Psoas muscle (tissue), 8 donors: Measurements from ENCODE around the gene FKBP2. TPM values are rescaled to one million over a fixed set of nuclear protein-coding genes. Genes with fewer than 3 reads are reported as not detected.

Source experiments
- ATAC-seq, 4 donors: fragments of 200-7000 bp; cut with Tn5 transposase; one replicate each; pipeline ENCODE4 v1.9.1; 2020; ENCODE audit warnings: moderate library complexity in 3 of 4, mild to moderate bottlenecking in 2 of 4
- DNase-seq, 2 donors: peaks; one replicate each; pipeline ENCODE4 v3.0.0-alpha.2; 2020
- H3K27ac ChIP-seq: fragments of 200-600 bp; one replicate; pipeline ENCODE4 v1.8.0; 2022
- H3K27me3 ChIP-seq, 3 donors: fragments of 200-600 bp in 1 of 3; one replicate each; pipeline versions ENCODE4 v1.6.1 to v1.8.0; 2013 to 2022; ENCODE audit warnings: low read length in 2 of 3, mild to moderate bottlenecking in 2 of 3, moderate library complexity in 1 of 3; ENCODE audit not compliant: insufficient read depth in 3 of 3
- H3K36me3 ChIP-seq, 2 donors: fragments of 200-600 bp in 1 of 2; one replicate each; pipeline versions ENCODE4 v1.6.1 to v1.8.0; 2013 to 2022; ENCODE audit warnings: low read depth in 1 of 2, mild to moderate bottlenecking in 1 of 2, moderate library complexity in 1 of 2; ENCODE audit not compliant: insufficient read depth in 1 of 2
- H3K4me1 ChIP-seq: fragments of 200-600 bp; one replicate; pipeline ENCODE4 v1.8.0; 2022
- H3K4me3 ChIP-seq: fragments of 200-600 bp; one replicate; pipeline ENCODE4 v1.8.0; 2022; ENCODE audit warnings: mild to moderate bottlenecking
- H3K9me3 ChIP-seq: fragments of 200-600 bp; one replicate; pipeline ENCODE4 v1.8.0; 2022
- WGBS, 3 donors: extraction: QIAGEN DNeasy Blood & Tissue Kit; methylation state at CpG; one replicate each; pipeline versions ENCODE4 v1.1.6 to v1.1.7; 2013; 5-methylcytosine and 5-hydroxymethylcytosine counted together
- intact Hi-C, 2 donors: fragments of 100-400 bp; cut with DNase I; formaldehyde crosslinking; loops; one replicate each; pipeline versions ENCODE4 v1.11.0 to v1.14.2; 2022
- polyA plus RNA-seq, 3 donors: library from polyadenylated mRNA; stranded (reverse); fragments of 200-250 nt; gene quantifications; one replicate each; pipeline ENCODE4 v1.2.3, GENCODE V29; 2013
- total RNA-seq, 4 donors: library from RNA; stranded (reverse); fragmentation: NEBNext Ultra II Directional in 2 of 4; extraction: Animal tissue kit (Norgen Biotek cat#: 25700) in 2 of 4; gene quantifications; one replicate each; pipeline versions ENCODE4 v1.2.1 to v1.2.4, GENCODE V29; 2021 to 2023
- TF ChIP-seq, protein P1 (sequence below): fragments of 200-600 bp; IDR thresholded peaks from one replicate; pipeline ENCODE4 v1.8.0; 2022; ENCODE audit warnings: antibody characterized with exemption
- donor health status: healthy with polysubstance abuse.
- donor health status: DM: no; HTN: no; CAD: no; lungs with moderate emphysema.
- donor health status: Bipolar disorder and iron deficiency.
- donor health status: healthy.
- donor health status: DM: yes; HTN: yes; CAD: no.
- donor health status: DM: no; HTN: no; CAD: no.
- donor health status: DM: no; HTN: no; CAD: no.
- donor health status: DM: yes; HTN: yes; CAD: no.

The FKBP2 gene
- total and polyA plus RNA-seq, 7 donors: 17.8 to 228 (median 26.6) TPM

DNA sequence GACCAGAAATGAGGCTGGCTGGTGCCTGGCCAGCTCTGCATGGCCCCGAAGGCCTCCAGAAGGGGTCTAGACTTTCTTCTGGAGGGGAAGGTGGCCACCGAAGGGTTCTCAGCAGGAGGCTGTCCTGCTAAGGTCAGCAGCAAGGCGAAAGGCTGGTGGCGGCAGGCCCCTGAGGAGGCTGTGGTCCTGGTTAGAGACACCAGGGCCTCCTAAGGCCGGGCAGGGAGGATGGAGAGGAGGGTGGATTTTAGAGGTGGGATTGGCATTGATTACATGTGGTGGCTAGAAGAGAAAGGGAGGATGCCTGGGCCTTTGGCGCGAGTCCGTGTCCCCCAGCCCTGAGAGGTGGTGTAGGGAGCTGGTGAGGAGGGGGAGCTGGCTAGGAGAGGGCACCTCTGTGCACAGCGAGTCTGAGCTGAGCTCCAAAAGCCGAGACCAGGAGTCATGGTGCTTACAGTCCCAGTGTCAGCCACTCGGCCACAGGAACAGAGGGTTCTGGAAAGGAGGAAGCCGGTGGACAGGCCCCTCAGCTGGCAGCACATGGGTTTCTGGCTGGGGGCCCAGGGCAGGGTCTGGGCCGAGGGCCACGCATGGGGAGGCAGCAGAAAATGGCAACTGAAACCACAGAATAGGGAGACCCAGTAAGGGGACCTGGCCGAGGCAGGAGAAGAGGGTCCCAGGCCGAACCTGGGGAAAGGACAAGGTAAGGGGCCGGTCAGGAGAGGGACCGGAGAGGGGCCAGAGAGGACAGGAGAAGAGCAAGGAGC, 31.9 kb upstream of the FKBP2 start:
- Histone ChIP-seq H3K4me3 (peak overlapping the region; percentile 58), H3K27me3 (no peaks in the 10 kb centered on the region), H3K9me3 (no peaks in the 10 kb centered on the region), H3K4me1 (peaks cover 11% of the 10 kb centered on the region), H3K36me3 (peaks cover 3 to 43% of the 10 kb centered on the region in 2 donors), H3K27ac (no peak overlapping the region)
- intact Hi-C loops: loop anchor here in 1 of 2 donors (5.0 kb wide), 1 partner anchor 93 kb away; the partner anchor contains the start of gene CATSPERZ
- TF ChIP-seq, protein P1, sequence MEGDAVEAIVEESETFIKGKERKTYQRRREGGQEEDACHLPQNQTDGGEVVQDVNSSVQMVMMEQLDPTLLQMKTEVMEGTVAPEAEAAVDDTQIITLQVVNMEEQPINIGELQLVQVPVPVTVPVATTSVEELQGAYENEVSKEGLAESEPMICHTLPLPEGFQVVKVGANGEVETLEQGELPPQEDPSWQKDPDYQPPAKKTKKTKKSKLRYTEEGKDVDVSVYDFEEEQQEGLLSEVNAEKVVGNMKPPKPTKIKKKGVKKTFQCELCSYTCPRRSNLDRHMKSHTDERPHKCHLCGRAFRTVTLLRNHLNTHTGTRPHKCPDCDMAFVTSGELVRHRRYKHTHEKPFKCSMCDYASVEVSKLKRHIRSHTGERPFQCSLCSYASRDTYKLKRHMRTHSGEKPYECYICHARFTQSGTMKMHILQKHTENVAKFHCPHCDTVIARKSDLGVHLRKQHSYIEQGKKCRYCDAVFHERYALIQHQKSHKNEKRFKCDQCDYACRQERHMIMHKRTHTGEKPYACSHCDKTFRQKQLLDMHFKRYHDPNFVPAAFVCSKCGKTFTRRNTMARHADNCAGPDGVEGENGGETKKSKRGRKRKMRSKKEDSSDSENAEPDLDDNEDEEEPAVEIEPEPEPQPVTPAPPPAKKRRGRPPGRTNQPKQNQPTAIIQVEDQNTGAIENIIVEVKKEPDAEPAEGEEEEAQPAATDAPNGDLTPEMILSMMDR: no peak
- DNase-seq (no peak), ATAC-seq (no peak)
- WGBS, 3 donors: 73 to 81% (median 78%) methylated on average over 18 of the region's 18 CpGs

DNA sequence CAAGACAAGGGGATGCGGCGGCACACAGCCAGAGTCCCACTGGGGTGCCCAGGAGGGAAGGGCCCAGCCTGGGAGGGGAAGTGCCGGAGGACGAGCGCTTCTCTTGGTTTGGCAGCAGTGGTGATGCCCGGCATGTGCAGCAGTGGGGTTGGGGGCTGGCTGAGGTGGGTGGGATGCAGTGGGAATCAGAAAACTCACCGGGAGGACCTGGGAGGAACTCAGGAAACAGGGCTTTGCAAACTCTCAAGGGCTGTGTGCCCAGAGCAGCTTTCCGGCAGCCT, 31.4 kb upstream of the FKBP2 start:
- no peaks in the 10 kb centered on the region for H3K9me3 ChIP-seq
- TF ChIP-seq, protein P1: no peak
- DNase-seq (no peak), ATAC-seq (no peak)
- WGBS, 3 donors: 80 to 88% (median 85%) methylated on average over 8 of the region's 8 CpGs
- no peak overlapping the region for H3K27ac ChIP-seq
- intact Hi-C loops: loop anchor here in 1 of 2 donors (5.0 kb wide), 1 partner anchor 93 kb away; the partner anchor contains the start of gene CATSPERZ
- peaks cover 0 to 43% of the 10 kb centered on the region in 2 donors for H3K36me3 ChIP-seq
- no peaks in the 10 kb centered on the region for H3K27me3 ChIP-seq
- peaks cover 6% of the 10 kb centered on the region for H3K4me1 ChIP-seq
- no peak overlapping the region for H3K4me3 ChIP-seq

DNA sequence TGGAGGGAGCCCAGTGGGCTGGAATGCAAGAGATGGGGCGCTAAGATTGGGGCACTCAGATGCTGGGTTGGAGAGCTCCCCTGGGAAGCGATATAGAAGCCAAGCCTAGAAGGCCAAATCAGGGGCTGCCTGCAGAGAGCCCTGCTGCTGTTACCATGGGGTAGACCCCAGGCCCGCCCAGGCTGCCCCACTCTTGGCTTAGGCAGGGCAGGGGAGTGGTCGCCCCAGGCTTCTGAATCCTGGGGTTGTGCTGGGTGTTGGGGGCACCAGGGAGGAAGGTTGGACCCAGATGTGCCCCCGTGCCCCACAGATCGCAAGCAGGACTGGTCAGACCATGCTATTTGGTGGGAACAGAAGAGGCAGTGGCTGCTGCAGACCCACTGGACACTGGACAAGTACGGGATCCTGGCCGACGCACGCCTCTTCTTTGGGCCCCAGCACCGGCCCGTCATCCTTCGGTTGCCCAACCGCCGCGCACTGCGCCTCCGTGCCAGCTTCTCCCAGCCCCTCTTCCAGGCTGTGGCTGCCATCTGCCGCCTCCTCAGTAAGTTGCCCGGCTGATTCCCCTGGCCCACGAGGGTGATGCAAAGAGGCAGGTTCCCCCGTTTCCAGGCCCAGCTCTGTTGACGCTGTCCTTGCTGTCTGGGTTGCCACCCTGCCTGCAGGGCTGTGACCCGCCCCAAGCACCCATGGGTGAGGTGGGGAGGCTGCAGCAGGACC, 30.4 kb upstream of the FKBP2 start:
- H3K27ac ChIP-seq: no peak overlapping the region
- H3K4me1 ChIP-seq: no peaks in the 10 kb centered on the region
- H3K36me3 ChIP-seq: peaks cover 0 to 36% of the 10 kb centered on the region in 2 donors
- H3K27me3 ChIP-seq: no peaks in the 10 kb centered on the region
- 90 to 94% (median 91%) methylated on average over 18 to 24 of the region's 24 CpGs for WGBS, 3 donors
- TF ChIP-seq, protein P1: no peak
- no peaks in the 10 kb centered on the region for H3K9me3 ChIP-seq
- ATAC-seq: no peak
- intact Hi-C loops: no loop called here
- no peak for DNase-seq
- no peak overlapping the region for H3K4me3 ChIP-seq

DNA sequence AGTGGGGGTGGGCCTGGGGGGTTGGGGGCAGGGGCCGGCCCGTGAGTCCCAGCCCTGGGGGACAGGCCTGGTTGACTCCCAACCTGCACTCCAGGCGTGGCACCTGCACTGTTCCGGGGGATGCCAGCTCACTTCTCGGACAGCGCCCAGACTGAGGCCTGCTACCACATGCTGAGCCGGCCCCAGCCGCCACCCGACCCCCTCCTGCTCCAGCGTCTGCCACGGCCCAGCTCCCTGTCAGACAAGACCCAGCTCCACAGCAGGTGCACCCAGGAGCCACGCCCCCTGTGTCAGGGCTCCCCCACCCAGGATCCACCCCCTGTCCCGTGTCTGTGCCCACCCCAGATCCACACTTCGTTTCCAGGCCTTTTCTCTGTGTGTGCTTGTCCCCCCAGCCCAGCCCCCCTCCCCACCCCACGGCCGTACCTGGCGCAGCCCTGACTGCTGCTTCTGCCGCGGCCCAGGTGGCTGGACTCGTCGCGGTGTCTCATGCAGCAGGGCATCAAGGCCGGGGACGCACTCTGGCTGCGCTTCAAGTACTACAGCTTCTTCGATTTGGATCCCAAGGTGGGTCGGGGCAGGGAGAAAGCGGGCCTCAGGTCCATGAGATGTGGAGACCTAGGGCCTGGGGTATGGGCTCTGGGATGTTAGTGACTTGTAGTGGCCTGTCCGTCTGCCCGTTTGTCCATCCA, 29.6 kb upstream of the FKBP2 start:
- Histone ChIP-seq H3K36me3 (peaks cover 0 to 31% of the 10 kb centered on the region in 2 donors), H3K4me1 (no peaks in the 10 kb centered on the region), H3K27ac (no peak overlapping the region), H3K4me3 (no peak overlapping the region), H3K9me3 (no peaks in the 10 kb centered on the region), H3K27me3 (no peaks in the 10 kb centered on the region)
- ATAC-seq (no peak), DNase-seq (no peak)
- WGBS, 3 donors: 84 to 91% (median 87%) methylated on average over 27 to 30 of the region's 30 CpGs
- TF ChIP-seq, protein P1: no peak
- intact Hi-C loops: no loop called here
